ENCODE measurements around the gene TMEM120A. TPM values are rescaled to one million over a fixed set of nuclear protein-coding genes. Genes with fewer than 3 reads are reported as not detected.

TMEM120A gene
- total and polyA plus RNA-seq, 12 donors = 132 to 220 (median 152) TPM

DNA sequence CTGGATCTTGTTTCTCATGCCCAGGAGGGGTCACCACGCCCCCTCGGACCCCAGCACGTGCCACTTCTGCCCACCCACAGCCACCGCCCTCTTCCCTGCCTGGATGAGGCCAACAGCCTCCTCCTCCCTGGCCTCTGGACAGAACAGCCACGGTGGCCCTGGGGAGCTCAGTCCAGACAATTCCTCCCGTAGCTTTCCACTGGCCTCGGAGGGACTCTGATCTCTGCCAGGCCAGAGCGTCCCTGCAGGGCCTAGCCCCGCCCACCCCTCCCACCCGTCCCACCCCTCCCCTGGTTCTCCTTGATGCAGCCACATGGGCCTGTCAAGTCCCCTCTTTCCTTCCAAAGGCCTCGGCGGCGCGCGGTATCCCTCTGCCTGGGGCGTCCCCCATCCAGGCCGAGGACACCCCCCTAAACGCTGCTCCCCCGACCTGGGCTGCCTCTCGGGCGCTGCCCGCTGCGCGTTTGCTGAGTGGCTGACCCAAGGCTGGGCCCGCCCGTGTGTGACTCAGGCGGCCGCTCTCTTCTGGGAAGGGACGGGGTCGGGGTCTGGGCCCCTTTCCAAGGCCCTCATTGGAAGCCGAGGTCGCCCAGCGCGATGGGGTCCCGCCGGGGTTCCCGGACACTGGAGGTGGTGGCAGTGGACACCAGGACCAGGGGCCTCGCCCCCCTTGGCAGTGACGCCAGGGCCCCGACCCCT, 557 bp downstream of the TMEM120A start:
- Histone ChIP-seq H3K36me3 (peaks cover 0 to 13% (median 0%) of the 10 kb centered on the region in 9 donors), H3K4me3 (peak overlapping the region; percentile 64 to 98 (median 81)), H3K9me3 (no peaks in the 10 kb centered on the region), H3K27ac (peak overlapping the region; percentile 90 to 99 (median 97)), H3K27me3 (no peaks in the 10 kb centered on the region), H3K4me1 (peaks cover 20 to 57% (median 44%) of the 10 kb centered on the region in 9 donors)
- intact Hi-C loops (cut with DNase I) = loop anchor here in 4 of 10 donors (1.0 to 5.0 kb wide), 3 partner anchors 42 to 80 kb away; partner anchors contain the start of gene POR (in 2 of the 4)
- DNase-seq (peak; percentile 75 to 79), ATAC-seq (peak; percentile 30 to 52 (median 45))
- TF ChIP-seq, protein P1, sequence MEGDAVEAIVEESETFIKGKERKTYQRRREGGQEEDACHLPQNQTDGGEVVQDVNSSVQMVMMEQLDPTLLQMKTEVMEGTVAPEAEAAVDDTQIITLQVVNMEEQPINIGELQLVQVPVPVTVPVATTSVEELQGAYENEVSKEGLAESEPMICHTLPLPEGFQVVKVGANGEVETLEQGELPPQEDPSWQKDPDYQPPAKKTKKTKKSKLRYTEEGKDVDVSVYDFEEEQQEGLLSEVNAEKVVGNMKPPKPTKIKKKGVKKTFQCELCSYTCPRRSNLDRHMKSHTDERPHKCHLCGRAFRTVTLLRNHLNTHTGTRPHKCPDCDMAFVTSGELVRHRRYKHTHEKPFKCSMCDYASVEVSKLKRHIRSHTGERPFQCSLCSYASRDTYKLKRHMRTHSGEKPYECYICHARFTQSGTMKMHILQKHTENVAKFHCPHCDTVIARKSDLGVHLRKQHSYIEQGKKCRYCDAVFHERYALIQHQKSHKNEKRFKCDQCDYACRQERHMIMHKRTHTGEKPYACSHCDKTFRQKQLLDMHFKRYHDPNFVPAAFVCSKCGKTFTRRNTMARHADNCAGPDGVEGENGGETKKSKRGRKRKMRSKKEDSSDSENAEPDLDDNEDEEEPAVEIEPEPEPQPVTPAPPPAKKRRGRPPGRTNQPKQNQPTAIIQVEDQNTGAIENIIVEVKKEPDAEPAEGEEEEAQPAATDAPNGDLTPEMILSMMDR (IDR thresholded peaks at IDR 0.05) = no peak
- 1% methylated on average over 36 to 40 of the region's 40 CpGs for WGBS, 2 donors

DNA sequence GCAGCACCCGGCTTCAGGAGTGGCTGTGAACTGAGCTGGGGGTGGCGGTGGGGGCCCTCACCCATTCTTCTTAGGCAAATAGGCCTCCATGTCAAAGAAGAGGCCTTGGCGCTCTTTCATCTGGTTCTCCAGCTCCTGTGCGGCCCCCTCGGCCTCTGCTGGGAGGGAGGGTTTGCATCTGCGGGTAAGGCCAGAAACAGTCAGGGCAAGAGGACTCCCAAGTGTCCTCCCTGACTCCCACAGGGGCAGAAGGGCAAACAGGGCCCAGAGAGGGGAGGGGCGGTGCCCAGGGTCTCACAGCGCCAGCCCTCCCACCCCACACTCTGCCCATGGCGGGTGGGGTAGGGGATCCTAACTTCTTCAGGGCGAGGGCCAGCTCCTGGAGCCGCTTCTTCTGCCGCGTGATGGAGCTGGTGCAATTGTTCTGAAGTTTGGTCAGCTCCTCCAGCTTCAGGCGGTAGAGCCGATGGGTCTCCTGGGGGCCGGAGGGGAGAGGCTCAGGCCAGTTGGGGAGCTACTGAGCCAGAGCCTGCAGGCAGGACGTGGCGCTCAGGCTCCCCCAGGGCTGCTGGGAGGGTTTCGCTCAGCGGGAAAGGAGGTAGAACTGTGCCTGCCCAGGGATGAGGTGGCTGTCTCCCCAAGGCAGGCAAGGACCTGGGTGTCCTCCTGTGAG, 2.2 kb downstream of the TMEM120A start:
- DNase-seq = peak in 1 of 2 donors; percentile 52
- no peak for ATAC-seq
- TF ChIP-seq, protein P1 (IDR thresholded peaks at IDR 0.05) = no peak
- Histone ChIP-seq H3K27ac (peak overlapping the region in 9 of 10 donors; percentile 44 to 99 (median 96)), H3K4me1 (peaks cover 20 to 57% (median 44%) of the 10 kb centered on the region in 9 donors), H3K4me3 (no peak overlapping the region), H3K27me3 (no peaks in the 10 kb centered on the region), H3K36me3 (peaks cover 0 to 24% (median 8%) of the 10 kb centered on the region in 9 donors), H3K9me3 (no peaks in the 10 kb centered on the region)
- WGBS, 2 donors = 82% methylated on average over 20 of the region's 20 CpGs
- intact Hi-C loops (cut with DNase I) = loop anchor here in 3 of 10 donors (5.0 kb wide), 2 partner anchors 40 to 75 kb away; partner anchors contain the start of gene POR (in 2 of the 3)

DNA sequence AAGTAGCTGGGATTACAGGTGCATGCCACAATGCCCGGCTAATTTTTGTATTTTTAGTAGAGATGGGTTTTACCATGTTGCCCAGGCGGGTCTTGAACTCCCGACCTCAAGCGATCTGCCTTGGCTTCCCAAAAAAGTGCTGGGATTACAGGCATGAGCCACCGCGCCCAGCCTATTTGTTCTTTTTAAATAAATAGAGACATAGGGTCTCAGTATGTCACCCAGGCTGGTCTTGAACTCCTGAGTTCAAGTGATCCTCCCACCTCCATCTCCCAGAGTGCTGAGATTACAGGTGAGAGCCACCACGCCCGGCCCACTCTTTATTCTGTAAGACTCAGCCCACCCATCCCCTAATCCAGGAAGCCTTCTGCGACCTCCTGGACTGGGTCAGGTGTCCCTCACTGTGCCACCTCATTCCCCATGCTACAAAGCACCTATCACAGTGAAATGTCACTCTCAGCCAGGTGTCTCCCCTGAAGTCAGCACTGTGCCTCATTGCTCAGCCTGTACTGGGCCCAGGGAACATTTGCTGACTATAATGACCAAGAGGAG, 2.8 kb downstream of the TMEM120A start:
- TF ChIP-seq, protein P1 (IDR thresholded peaks at IDR 0.05) = no peak
- 97% methylated on average over 9 of the region's 9 CpGs for WGBS, 2 donors
- H3K4me1 ChIP-seq = peaks cover 20 to 58% (median 39%) of the 10 kb centered on the region in 9 donors
- no peak overlapping the region for H3K4me3 ChIP-seq
- intact Hi-C loops (cut with DNase I) = loop anchor here in 3 of 10 donors (5.0 kb wide), 2 partner anchors 39 to 74 kb away; partner anchors contain the start of gene POR (in 2 of the 3)
- DNase-seq = no peak
- no peaks in the 10 kb centered on the region for H3K9me3 ChIP-seq
- H3K36me3 ChIP-seq = peaks cover 0 to 30% (median 10%) of the 10 kb centered on the region in 9 donors
- H3K27ac ChIP-seq = peak overlapping the region in 9 of 10 donors; percentile 44 to 99 (median 96)
- no peak for ATAC-seq
- no peaks in the 10 kb centered on the region for H3K27me3 ChIP-seq

All from heart right ventricle (tissue), 16 donors.